Ovary (tissue), 3 donors: ENCODE measurements around the gene CD200R1.

Experiments used
- POLR2A ChIP-seq: fragments of 450-650 bp; IDR thresholded peaks from one replicate; pipeline ENCODE4 v1.6.1; 2017; ENCODE audit warnings: antibody characterized with exemption, mild to moderate bottlenecking, moderate library complexity
- TF ChIP-seq, protein P1 (sequence below), 3 donors: fragments of 450-650 bp in 2 of 3; fragments of 200-600 bp in 1 of 3; IDR thresholded peaks; one replicate each; pipeline versions ENCODE4 v1.5.1 to v1.8.0; 2016 to 2022; ENCODE audit warnings: antibody characterized with exemption in 3 of 3, mild to moderate bottlenecking in 1 of 3
- donor health status: DM: no; HTN: no; CAD: no.

DNA sequence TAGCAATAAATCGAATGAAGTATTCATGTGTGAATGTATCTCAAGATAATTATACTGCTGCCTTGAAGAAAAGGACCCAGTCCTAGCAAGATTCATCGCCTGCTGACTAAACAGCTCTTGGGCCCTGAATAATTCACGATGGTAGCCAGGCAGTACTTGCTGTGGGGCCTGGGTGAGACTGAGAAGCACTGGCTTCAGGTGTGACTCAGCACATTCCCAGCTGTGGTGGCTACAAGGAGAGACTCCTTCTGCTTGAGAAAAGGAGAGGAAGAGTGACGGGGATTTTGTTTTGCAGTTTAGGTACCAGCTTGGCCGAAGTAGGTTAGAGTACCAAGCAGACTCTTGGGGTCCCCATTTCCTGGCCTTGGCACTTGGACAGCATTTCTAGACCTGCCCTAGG is 80.6 kb downstream of the CD200R1 start:
- TF ChIP-seq, protein P1, sequence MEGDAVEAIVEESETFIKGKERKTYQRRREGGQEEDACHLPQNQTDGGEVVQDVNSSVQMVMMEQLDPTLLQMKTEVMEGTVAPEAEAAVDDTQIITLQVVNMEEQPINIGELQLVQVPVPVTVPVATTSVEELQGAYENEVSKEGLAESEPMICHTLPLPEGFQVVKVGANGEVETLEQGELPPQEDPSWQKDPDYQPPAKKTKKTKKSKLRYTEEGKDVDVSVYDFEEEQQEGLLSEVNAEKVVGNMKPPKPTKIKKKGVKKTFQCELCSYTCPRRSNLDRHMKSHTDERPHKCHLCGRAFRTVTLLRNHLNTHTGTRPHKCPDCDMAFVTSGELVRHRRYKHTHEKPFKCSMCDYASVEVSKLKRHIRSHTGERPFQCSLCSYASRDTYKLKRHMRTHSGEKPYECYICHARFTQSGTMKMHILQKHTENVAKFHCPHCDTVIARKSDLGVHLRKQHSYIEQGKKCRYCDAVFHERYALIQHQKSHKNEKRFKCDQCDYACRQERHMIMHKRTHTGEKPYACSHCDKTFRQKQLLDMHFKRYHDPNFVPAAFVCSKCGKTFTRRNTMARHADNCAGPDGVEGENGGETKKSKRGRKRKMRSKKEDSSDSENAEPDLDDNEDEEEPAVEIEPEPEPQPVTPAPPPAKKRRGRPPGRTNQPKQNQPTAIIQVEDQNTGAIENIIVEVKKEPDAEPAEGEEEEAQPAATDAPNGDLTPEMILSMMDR (IDR thresholded peaks at IDR 0.05): no peak
- TF ChIP-seq POLR2A: no peak
